Neuron (in vitro differentiated cells): Measurements from ENCODE around the gene CCDC149.

Experiments used
- H2AFZ ChIP-seq: one replicate; pipeline ENCODE4 v1.6.1; 2013; ENCODE audit warnings: low read depth, mild to moderate bottlenecking, inconsistent platforms, low read length, moderate library complexity
- H3K27me3 ChIP-seq: one replicate; pipeline ENCODE4 v1.6.1; 2013; ENCODE audit warnings: low read length; ENCODE audit not compliant: insufficient read depth
- H3K36me3 ChIP-seq: one replicate; pipeline ENCODE4 v1.6.1; 2013; ENCODE audit warnings: low read length; ENCODE audit not compliant: insufficient read depth
- H3K4me1 ChIP-seq: one replicate; pipeline ENCODE4 v1.6.1; 2013; ENCODE audit warnings: low read length; ENCODE audit not compliant: insufficient read depth
- H3K4me3 ChIP-seq: 2 replicates; pipeline ENCODE4 v1.5.1; 2013; ENCODE audit warnings: mild to moderate bottlenecking, low read length, moderate library complexity
- H3K9me3 ChIP-seq: one replicate; pipeline ENCODE4 v1.6.1; 2013; ENCODE audit warnings: low read length

CCDC149 gene

GRCh38 chr4:24809815-24810405 lies 102.9 kb downstream of the CCDC149 start:
- H3K9me3 ChIP-seq: peaks cover 2% of the 10 kb centered on the region

DNA sequence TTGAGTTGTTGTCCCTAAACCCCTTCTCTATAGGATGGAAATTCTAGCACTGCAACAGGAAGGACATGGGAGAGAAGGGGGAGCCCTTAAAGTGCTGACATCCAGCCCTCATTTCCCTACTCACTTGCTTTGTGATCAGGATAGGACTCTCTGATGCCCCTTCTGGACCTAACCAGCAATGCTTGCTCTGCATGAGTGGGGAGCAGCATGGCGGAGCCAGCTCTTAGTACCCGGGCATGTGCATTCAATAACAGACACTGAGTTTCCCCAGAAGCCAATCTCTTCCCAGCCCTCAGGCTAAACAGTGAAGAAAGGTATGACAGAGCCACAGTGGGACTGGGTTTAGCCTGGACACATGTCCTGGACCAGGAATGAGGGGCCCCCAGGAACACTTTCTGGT lies 103.5 kb downstream of the CCDC149 start:
- Histone ChIP-seq H3K4me1 (no peaks in the 10 kb centered on the region), H3K27me3 (no peaks in the 10 kb centered on the region), H3K9me3 (peaks cover 2% of the 10 kb centered on the region), H2AFZ (no peak overlapping the region), H3K36me3 (no peaks in the 10 kb centered on the region), H3K4me3 (no peak overlapping the region)

More at GRCh38 chr4:24809815-24810405, 102.9 kb downstream of the CCDC149 start:
- Histone ChIP-seq H3K4me1 (no peaks in the 10 kb centered on the region), H3K4me3 (no peak overlapping the region), H2AFZ (no peak overlapping the region), H3K27me3 (no peaks in the 10 kb centered on the region), H3K36me3 (no peaks in the 10 kb centered on the region)

- Histone ChIP-seq H3K9me3 (peaks cover 2% of the 10 kb centered on the region), H3K36me3 (no peaks in the 10 kb centered on the region), H2AFZ (no peak overlapping the region), H3K4me3 (no peak overlapping the region), H3K27me3 (no peaks in the 10 kb centered on the region), H3K4me1 (no peaks in the 10 kb centered on the region)
Observed at GRCh38 chr4:24808955-24809354, 103.9 kb downstream of the CCDC149 start.

- Histone ChIP-seq H3K27me3 (no peaks in the 10 kb centered on the region), H2AFZ (no peak overlapping the region), H3K9me3 (peaks cover 2% of the 10 kb centered on the region), H3K36me3 (no peaks in the 10 kb centered on the region), H3K4me1 (no peaks in the 10 kb centered on the region), H3K4me3 (no peak overlapping the region)
Observed at GRCh38 chr4:24808261-24808660, 104.6 kb downstream of the CCDC149 start.

- H2AFZ ChIP-seq: no peak overlapping the region
- H3K4me3 ChIP-seq: no peak overlapping the region
- H3K36me3 ChIP-seq: no peaks in the 10 kb centered on the region
- H3K27me3 ChIP-seq: no peaks in the 10 kb centered on the region
- no peaks in the 10 kb centered on the region for H3K4me1 ChIP-seq
- H3K9me3 ChIP-seq: peaks cover 2% of the 10 kb centered on the region
Observed at GRCh38 chr4:24807611-24808010, 105.2 kb downstream of the CCDC149 start.

- Histone ChIP-seq H3K4me1 (no peaks in the 10 kb centered on the region), H3K36me3 (no peaks in the 10 kb centered on the region), H3K9me3 (no peaks in the 10 kb centered on the region), H3K4me3 (no peak overlapping the region), H3K27me3 (no peaks in the 10 kb centered on the region), H2AFZ (no peak overlapping the region)
Observed at GRCh38 chr4:24806206-24806990, 106.4 kb downstream of the CCDC149 start.

DNA sequence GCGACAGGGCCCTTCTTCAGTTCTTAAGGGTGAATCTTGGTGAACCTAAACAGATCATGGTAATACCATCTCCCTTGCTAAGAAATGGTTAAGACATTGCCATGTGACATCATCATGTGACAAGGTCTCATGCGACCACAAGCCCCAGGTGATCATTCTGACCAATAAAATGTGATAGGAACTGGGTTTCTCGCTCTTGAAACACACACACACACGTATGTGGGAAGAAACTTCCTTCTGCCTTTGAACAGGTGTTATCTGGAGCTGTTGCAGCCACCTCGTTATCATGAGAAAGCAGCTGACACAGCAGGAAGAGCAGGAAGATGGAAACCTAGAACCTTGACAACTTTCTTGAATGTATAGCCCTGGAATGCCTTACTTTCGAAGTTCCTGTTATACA lies 107.3 kb downstream of the CCDC149 start:
- Histone ChIP-seq H2AFZ (no peak overlapping the region), H3K36me3 (no peaks in the 10 kb centered on the region), H3K4me3 (no peak overlapping the region), H3K4me1 (no peaks in the 10 kb centered on the region), H3K27me3 (no peaks in the 10 kb centered on the region), H3K9me3 (no peaks in the 10 kb centered on the region)

GRCh38 chr4:24805067-24805466 lies 107.8 kb downstream of the CCDC149 start:
- no peaks in the 10 kb centered on the region for H3K36me3 ChIP-seq

DNA sequence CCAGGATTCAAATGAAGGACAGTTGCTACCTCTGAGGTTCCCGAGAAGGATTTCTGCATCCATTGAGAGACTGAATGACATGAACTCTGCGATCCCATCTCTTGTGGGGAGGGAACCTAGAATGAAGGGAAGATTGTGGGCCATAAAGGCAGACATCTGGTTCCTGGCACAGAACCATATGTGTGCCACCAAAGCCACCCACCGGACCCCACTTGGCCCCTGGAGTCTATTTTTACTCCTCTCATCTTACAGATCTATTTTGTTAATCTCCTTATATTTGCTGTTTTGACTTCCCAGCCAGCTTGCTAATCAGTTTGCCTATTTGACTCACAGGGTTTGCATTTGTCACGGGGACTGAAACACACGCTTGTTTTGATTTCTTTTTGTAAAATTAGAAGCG lies 110.2 kb downstream of the CCDC149 start:
- H3K27me3 ChIP-seq: peaks cover 3% of the 10 kb centered on the region
- H2AFZ ChIP-seq: no peak overlapping the region
- peaks cover 3% of the 10 kb centered on the region for H3K9me3 ChIP-seq
- no peaks in the 10 kb centered on the region for H3K4me1 ChIP-seq
- no peaks in the 10 kb centered on the region for H3K36me3 ChIP-seq
- H3K4me3 ChIP-seq: no peak overlapping the region

More at GRCh38 chr4:24805067-24805466, 107.8 kb downstream of the CCDC149 start:
- H3K9me3 ChIP-seq: peaks cover 1% of the 10 kb centered on the region
- H2AFZ ChIP-seq: no peak overlapping the region
- no peaks in the 10 kb centered on the region for H3K4me1 ChIP-seq
- H3K27me3 ChIP-seq: no peaks in the 10 kb centered on the region
- no peak overlapping the region for H3K4me3 ChIP-seq

- Histone ChIP-seq H3K27me3 (peaks cover 3% of the 10 kb centered on the region), H2AFZ (no peak overlapping the region), H3K36me3 (no peaks in the 10 kb centered on the region), H3K4me3 (no peak overlapping the region), H3K9me3 (peaks cover 3% of the 10 kb centered on the region), H3K4me1 (no peaks in the 10 kb centered on the region)
Observed at GRCh38 chr4:24801136-24801855, 111.5 kb downstream of the CCDC149 start.

DNA sequence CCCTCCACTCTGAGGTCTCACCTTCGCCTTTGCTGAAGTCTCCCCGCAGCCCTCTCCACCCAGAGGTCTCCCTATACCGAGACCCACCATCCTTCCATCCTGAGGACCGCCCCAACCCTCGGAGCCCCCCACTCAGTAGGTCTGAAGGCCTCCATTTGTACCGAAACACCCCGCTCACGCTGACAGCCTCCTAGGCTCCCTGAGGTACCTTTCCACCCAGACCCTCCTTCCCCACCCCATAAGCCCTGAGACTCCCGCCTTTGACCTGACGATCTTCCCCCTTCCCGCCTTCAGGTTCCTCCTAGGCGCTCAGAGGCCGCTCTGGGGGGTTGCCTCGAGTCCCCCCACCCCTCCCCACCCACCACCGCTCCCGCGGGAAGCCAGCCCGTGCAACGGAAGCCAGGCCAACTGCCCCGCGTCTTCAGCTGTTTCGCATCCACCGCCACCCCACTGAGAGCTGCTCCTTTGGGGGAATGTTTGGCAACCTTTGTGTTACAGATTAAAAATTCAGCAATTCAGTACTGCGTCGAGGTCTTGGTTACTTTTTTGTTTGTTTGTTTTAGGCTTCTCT lies 112.4 kb downstream of the CCDC149 start:
- Histone ChIP-seq H2AFZ (no peak overlapping the region), H3K9me3 (peaks cover 3% of the 10 kb centered on the region), H3K27me3 (peaks cover 3% of the 10 kb centered on the region), H3K4me1 (peaks cover 8% of the 10 kb centered on the region), H3K4me3 (no peak overlapping the region), H3K36me3 (no peaks in the 10 kb centered on the region)

DNA sequence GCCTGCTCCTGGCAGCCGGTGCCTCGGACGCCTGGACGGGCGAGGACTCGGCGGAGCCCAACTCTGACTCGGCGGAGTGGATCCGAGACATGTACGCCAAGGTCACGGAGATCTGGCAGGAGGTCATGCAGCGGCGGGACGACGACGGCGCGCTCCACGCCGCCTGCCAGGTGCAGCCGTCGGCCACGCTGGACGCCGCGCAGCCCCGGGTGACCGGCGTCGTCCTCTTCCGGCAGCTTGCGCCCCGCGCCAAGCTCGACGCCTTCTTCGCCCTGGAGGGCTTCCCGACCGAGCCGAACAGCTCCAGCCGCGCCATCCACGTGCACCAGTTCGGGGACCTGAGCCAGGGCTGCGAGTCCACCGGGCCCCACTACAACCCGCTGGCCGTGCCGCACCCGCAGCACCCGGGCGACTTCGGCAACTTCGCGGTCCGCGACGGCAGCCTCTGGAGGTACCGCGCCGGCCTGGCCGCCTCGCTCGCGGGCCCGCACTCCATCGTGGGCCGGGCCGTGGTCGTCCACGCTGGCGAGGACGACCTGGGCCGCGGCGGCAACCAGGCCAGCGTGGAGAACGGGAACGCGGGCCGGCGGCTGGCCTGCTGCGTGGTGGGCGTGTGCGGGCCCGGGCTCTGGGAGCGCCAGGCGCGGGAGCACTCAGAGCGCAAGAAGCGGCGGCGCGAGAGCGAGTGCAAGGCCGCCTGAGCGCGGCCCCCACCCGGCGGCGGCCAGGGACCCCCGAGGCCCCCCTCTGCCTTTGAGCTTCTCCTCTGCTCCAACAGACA lies 113.1 kb downstream of the CCDC149 start:
- Histone ChIP-seq H3K4me3 (no peak overlapping the region), H3K36me3 (no peaks in the 10 kb centered on the region), H3K4me1 (peaks cover 11% of the 10 kb centered on the region), H2AFZ (no peak overlapping the region), H3K9me3 (peaks cover 3% of the 10 kb centered on the region), H3K27me3 (peaks cover 3% of the 10 kb centered on the region)
